ENCODE results near the gene TSPYL1.
"Not testable (repeated sequence)": the region's sequence is repeated elsewhere in the genome, so short reads cannot be mapped to it uniquely, and the experiment has no call there.

GRCh38 chr6:116325634-116326132 lies 46.0 kb upstream of the TSPYL1 start:
- not testable (repeated sequence) for TF ChIP-seq GABPB1 (CRISPR knock-in tag; IDR thresholded peaks at IDR 0.05); ATF2 (CRISPR knock-in tag; IDR thresholded peaks at IDR 0.05; ENCODE audit: borderline replicate concordance, low read depth); ZNF263 (CRISPR knock-in tag; IDR thresholded peaks at IDR 0.05; ENCODE audit: low read depth); CTCF (IDR thresholded peaks at IDR 0.05); SP1 (CRISPR knock-in tag; conservative IDR thresholded peaks at IDR 0.05); TEAD4 (CRISPR knock-in tag; IDR thresholded peaks at IDR 0.05); SMAD3 (CRISPR knock-in tag; IDR thresholded peaks at IDR 0.05; ENCODE audit: borderline replicate concordance); ZNF671 (CRISPR knock-in tag; IDR thresholded peaks at IDR 0.05); MAX (CRISPR knock-in tag; IDR thresholded peaks at IDR 0.05); ESRRA (CRISPR knock-in tag; IDR thresholded peaks at IDR 0.05; ENCODE audit: borderline replicate concordance); ETV6 (CRISPR knock-in tag; IDR thresholded peaks at IDR 0.05); IRF1 (CRISPR knock-in tag; IDR thresholded peaks at IDR 0.05); ZNF232 (CRISPR knock-in tag; IDR thresholded peaks at IDR 0.05)
